ENCODE measurements around the gene NPC2.
"Not testable (repeated sequence)": the region's sequence is repeated elsewhere in the genome, so short reads cannot be mapped to it uniquely, and the experiment has no call there.

The NPC2 gene

GRCh38 chr14:74492776-74493342, at the start of gene NPC2:
Gene NPC2, minus strand, starts transcription at chr14:74493305. Its CDS starts 31 bp downstream, at chr14:74493274.
- DNase-seq (ENCODE audit: low spot score): no peak

- DNase-seq (ENCODE audit: low spot score): no peak
Observed at GRCh38 chr14:74542056-74542685, 49.1 kb upstream of the NPC2 start.

- DNase-seq (ENCODE audit: low spot score): no peak
Observed at GRCh38 chr14:74541225-74541624, 48.1 kb upstream of the NPC2 start.

- no peak for DNase-seq (ENCODE audit: low spot score)
Observed at GRCh38 chr14:74539503-74539902, 46.4 kb upstream of the NPC2 start.

GRCh38 chr14:74538411-74539391, 45.6 kb upstream of the NPC2 start:
- DNase-seq (ENCODE audit: low spot score): no peak

- not testable (repeated sequence) for DNase-seq (ENCODE audit: low spot score)
Observed at GRCh38 chr14:74536336-74536735, 43.2 kb upstream of the NPC2 start.

GRCh38 chr14:74535756-74536325, 42.7 kb upstream of the NPC2 start:
- DNase-seq (ENCODE audit: low spot score): no peak

GRCh38 chr14:74533576-74533975, 40.5 kb upstream of the NPC2 start:
- no peak for DNase-seq (ENCODE audit: low spot score)

- DNase-seq (ENCODE audit: low spot score): no peak
Observed at GRCh38 chr14:74532246-74532645, 39.1 kb upstream of the NPC2 start.

GRCh38 chr14:74531467-74531866, 38.4 kb upstream of the NPC2 start:
- no peak for DNase-seq (ENCODE audit: low spot score)

GRCh38 chr14:74531006-74531405, 37.9 kb upstream of the NPC2 start:
- no peak for DNase-seq (ENCODE audit: low spot score)

GRCh38 chr14:74528886-74529285, 35.8 kb upstream of the NPC2 start:
- no peak for DNase-seq (ENCODE audit: low spot score)

- no peak for DNase-seq (ENCODE audit: low spot score)
Observed at GRCh38 chr14:74528406-74528805, 35.3 kb upstream of the NPC2 start.

- DNase-seq (ENCODE audit: low spot score): no peak
Observed at GRCh38 chr14:74527736-74528280, 34.7 kb upstream of the NPC2 start.

GRCh38 chr14:74526854-74527585, 33.9 kb upstream of the NPC2 start:
- DNase-seq (ENCODE audit: low spot score): no peak

GRCh38 chr14:74525361-74525851, 32.3 kb upstream of the NPC2 start:
- DNase-seq (ENCODE audit: low spot score): no peak

GRCh38 chr14:74524812-74525135, 31.7 kb upstream of the NPC2 start:
- DNase-seq (ENCODE audit: low spot score): no peak

GRCh38 chr14:74524076-74524811, 31.1 kb upstream of the NPC2 start:
- no peak for DNase-seq (ENCODE audit: low spot score)

GRCh38 chr14:74522740-74523139, 29.6 kb upstream of the NPC2 start:
- no peak for DNase-seq (ENCODE audit: low spot score)

- no peak for DNase-seq (ENCODE audit: low spot score)
Observed at GRCh38 chr14:74521756-74522155, 28.7 kb upstream of the NPC2 start.
